ENCODE results near the gene FOXN4. TPM values are rescaled to one million over a fixed set of nuclear protein-coding genes. Genes with fewer than 3 reads are reported as not detected.

Gene FOXN4
- total RNA-seq, 4 donors from 2014 or later: not detected

DNA sequence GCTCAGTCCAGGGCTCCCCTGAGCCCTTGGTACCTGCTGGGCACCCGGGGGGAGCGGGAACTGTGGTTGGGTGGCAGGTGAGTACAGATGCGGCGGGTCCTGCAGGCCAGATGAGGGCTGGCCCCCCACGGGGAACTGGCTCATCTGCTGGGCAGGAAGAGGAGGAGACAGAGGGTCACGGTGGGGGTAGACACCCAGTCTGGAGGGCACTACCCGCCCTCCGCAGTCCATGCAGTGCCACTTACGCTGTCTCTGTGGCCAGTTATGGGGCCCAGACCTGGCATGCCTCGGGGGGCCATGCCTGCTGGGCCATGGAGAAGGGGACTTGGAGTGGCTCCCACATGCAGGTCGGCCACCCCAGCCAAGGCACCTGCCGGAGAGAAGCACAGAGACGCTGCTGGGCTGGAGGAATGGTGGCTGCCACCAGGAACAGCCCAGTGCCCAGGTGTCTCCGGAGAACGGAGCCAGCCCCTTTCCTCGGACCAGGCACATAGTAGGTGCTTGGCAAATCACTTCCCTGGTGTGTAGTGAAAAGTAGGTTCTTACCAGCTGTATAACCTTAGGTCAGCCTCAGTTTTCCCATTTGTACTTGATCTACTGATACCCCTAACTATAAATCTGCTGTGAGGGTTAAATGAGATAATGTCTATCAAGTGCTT, 21.1 kb downstream of the FOXN4 start:
- H3K4me1 ChIP-seq: peaks cover 0 to 13% of the 10 kb centered on the region in 2 donors
- no peak for DNase-seq
- H3K27ac ChIP-seq: no peak overlapping the region
- no peak for ATAC-seq
- H3K27me3 ChIP-seq: no peaks in the 10 kb centered on the region
- intact Hi-C loops (cut with DNase I; ENCODE audit: low total_unique reads) (no loop called here), in situ Hi-C loops (cut with MboI; ENCODE audit: low sequenced_read_pairs in 4 of 4) (no loop called here)
- no peaks in the 10 kb centered on the region for H3K36me3 ChIP-seq
- no peaks in the 10 kb centered on the region for H3K9me3 ChIP-seq
- TF ChIP-seq POLR2A (IDR thresholded peaks at IDR 0.05): no peak
- TF ChIP-seq, protein P1, sequence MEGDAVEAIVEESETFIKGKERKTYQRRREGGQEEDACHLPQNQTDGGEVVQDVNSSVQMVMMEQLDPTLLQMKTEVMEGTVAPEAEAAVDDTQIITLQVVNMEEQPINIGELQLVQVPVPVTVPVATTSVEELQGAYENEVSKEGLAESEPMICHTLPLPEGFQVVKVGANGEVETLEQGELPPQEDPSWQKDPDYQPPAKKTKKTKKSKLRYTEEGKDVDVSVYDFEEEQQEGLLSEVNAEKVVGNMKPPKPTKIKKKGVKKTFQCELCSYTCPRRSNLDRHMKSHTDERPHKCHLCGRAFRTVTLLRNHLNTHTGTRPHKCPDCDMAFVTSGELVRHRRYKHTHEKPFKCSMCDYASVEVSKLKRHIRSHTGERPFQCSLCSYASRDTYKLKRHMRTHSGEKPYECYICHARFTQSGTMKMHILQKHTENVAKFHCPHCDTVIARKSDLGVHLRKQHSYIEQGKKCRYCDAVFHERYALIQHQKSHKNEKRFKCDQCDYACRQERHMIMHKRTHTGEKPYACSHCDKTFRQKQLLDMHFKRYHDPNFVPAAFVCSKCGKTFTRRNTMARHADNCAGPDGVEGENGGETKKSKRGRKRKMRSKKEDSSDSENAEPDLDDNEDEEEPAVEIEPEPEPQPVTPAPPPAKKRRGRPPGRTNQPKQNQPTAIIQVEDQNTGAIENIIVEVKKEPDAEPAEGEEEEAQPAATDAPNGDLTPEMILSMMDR (IDR thresholded peaks at IDR 0.05 in 4 of 5, conservative IDR thresholded peaks at IDR 0.05 in 1 of 5): no peak
- H3K4me3 ChIP-seq: no peak overlapping the region

DNA sequence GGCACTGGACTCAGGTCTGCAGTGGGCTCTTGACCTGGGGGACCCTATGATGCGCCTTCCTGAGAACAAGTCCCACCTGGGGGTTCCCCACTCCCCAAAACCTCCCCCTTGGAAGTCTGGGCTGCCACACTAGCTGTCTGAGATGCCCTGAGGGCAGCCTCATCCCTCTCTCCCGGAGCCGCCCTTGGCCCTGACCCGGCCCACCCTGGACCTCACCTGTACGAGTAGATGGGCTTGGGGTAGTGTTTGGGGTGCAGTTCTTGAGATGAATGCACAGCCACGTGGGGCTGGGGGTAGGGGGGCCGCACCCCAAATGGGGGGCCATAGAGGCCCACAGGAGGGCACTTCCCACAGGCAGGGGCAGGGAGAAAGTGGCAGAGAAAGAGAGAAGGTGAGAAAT, 21.9 kb downstream of the FOXN4 start:
- no peak overlapping the region for H3K27ac ChIP-seq
- no peaks in the 10 kb centered on the region for H3K36me3 ChIP-seq
- TF ChIP-seq, protein P1 (IDR thresholded peaks at IDR 0.05 in 4 of 5, conservative IDR thresholded peaks at IDR 0.05 in 1 of 5): no peak
- no peak for TF ChIP-seq POLR2A (IDR thresholded peaks at IDR 0.05)
- in situ Hi-C loops (cut with MboI; ENCODE audit: low sequenced_read_pairs in 4 of 4) (no loop called here), intact Hi-C loops (cut with DNase I; ENCODE audit: low total_unique reads) (no loop called here)
- ATAC-seq: no peak
- H3K4me1 ChIP-seq: peaks cover 0 to 12% of the 10 kb centered on the region in 2 donors
- H3K27me3 ChIP-seq: no peaks in the 10 kb centered on the region
- H3K9me3 ChIP-seq: no peaks in the 10 kb centered on the region
- DNase-seq: no peak
- H3K4me3 ChIP-seq: no peak overlapping the region

DNA sequence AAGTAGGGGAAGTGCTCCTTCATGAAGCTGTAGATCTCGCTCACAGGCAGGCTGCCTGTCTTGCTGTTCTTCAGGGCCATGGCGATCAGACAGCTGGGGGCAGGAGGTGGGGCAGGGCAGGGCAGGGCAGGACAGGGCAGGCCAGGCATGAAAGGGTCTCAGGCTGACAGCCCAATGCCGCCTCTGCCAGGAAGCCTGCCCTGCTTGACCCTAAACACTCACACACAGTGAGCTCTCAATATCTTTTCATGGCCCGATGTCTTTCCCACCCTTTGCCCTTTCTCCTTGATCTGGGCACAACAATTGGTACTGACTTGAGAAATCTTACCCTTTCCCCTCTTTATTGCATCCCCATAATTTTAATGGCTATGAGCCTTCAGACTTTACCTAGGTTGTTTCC, 22.4 kb downstream of the FOXN4 start:
- Histone ChIP-seq H3K4me1 (peaks cover 0 to 7% of the 10 kb centered on the region in 2 donors), H3K9me3 (no peaks in the 10 kb centered on the region), H3K4me3 (no peak overlapping the region), H3K27me3 (no peaks in the 10 kb centered on the region), H3K27ac (no peak overlapping the region), H3K36me3 (no peaks in the 10 kb centered on the region)
- in situ Hi-C loops (cut with MboI; ENCODE audit: low sequenced_read_pairs in 4 of 4) (no loop called here), intact Hi-C loops (cut with DNase I; ENCODE audit: low total_unique reads) (no loop called here)
- DNase-seq: no peak
- ATAC-seq: no peak
- TF ChIP-seq, protein P1 (IDR thresholded peaks at IDR 0.05 in 4 of 5, conservative IDR thresholded peaks at IDR 0.05 in 1 of 5): no peak
- TF ChIP-seq POLR2A (IDR thresholded peaks at IDR 0.05): no peak

DNA sequence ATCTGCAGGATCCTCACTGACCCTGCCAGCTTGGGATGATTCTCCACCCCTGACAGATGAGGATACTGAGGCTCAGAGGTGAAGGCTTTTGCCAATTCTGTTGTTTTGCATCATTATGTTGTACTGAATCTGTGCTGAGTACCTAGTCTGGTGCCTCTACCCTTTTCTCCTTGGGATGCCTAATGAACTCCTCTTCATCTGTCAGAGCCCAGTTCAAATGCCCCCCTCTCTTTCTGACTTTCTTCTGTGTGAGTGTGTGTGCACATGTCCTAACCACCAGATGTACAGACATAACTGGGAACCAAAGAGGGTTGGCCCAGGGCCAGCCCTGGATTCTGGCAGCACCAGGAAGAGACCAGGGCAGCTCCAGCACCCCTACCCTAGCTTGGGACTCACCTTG, 22.8 kb downstream of the FOXN4 start:
- Histone ChIP-seq H3K36me3 (no peaks in the 10 kb centered on the region), H3K4me1 (peaks cover 0 to 3% of the 10 kb centered on the region in 2 donors), H3K4me3 (no peak overlapping the region), H3K27ac (no peak overlapping the region), H3K27me3 (no peaks in the 10 kb centered on the region), H3K9me3 (no peaks in the 10 kb centered on the region)
- DNase-seq (no peak), ATAC-seq (no peak)
- TF ChIP-seq, protein P1 (IDR thresholded peaks at IDR 0.05 in 4 of 5, conservative IDR thresholded peaks at IDR 0.05 in 1 of 5): no peak
- TF ChIP-seq POLR2A (IDR thresholded peaks at IDR 0.05): no peak
- in situ Hi-C loops (cut with MboI; ENCODE audit: low sequenced_read_pairs in 4 of 4) (no loop called here), intact Hi-C loops (cut with DNase I; ENCODE audit: low total_unique reads) (no loop called here)

DNA sequence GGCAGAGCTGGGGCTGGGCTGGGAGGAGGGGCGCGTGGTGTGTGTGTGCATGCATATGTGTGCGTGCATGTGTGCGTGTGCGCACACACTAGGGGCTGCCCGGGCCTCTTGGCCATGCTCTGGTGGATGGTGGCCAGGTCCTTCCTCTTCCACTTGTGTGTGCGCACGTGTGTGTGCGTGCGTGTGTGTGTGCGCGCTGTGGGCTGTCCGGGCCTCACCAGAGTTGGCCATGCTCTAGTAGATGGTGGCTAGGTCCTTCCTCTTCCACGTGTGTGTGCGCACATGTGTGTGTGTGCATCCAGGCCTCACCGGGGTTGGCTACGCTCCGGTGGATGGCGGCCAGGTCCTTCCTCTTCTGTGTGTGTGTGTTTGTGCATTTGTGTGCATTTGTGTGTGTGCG, 24.7 kb downstream of the FOXN4 start:
- Histone ChIP-seq H3K4me3 (no peak overlapping the region), H3K36me3 (no peaks in the 10 kb centered on the region), H3K9me3 (no peaks in the 10 kb centered on the region), H3K27me3 (no peaks in the 10 kb centered on the region), H3K4me1 (no peaks in the 10 kb centered on the region), H3K27ac (no peak overlapping the region)
- in situ Hi-C loops (cut with MboI; ENCODE audit: low sequenced_read_pairs in 4 of 4): no loop called here
- no peak for DNase-seq
- intact Hi-C loops (cut with DNase I; ENCODE audit: low total_unique reads): no loop called here
- ATAC-seq: no peak
- TF ChIP-seq, protein P1 (IDR thresholded peaks at IDR 0.05 in 4 of 5, conservative IDR thresholded peaks at IDR 0.05 in 1 of 5): no peak
- no peak for TF ChIP-seq POLR2A (IDR thresholded peaks at IDR 0.05)

Measured in gastrocnemius medialis (tissue), 4 donors.